Cardiac fibroblast (primary cell): ENCODE measurements around the gene RAP1B.

Experiments used
- DNase-seq, 2 donors: peaks; one replicate each; pipeline versions ENCODE4 v3.0.0 to v3.0.0-alpha.2; 2010; ENCODE audit warnings: low read depth in 2 of 2
- H3K4me3 ChIP-seq, 2 donors: replicated peaks in 1 of 2; 1 replicate in 1 of 2; 2 replicates in 1 of 2; pipeline ENCODE4 v1.5.1; 2011; ENCODE audit warnings: low read depth in 2 of 2, low read length in 2 of 2, mild to moderate bottlenecking in 2 of 2, moderate library complexity in 1 of 2
- CTCF ChIP-seq: IDR thresholded peaks from one replicate; pipeline ENCODE4 v1.5.1; 2011; ENCODE audit warnings: low read depth, mild to moderate bottlenecking, low read length, inconsistent platforms

The RAP1B gene

GRCh38 chr12:68573406-68573805 is 37.3 kb upstream of the RAP1B start:
- TF ChIP-seq CTCF: no peak
- no peak for DNase-seq
- H3K4me3 ChIP-seq: no peak overlapping the region

GRCh38 chr12:68577949-68578348 is 32.8 kb upstream of the RAP1B start:
- H3K4me3 ChIP-seq: no peak overlapping the region
- DNase-seq: no peak
- no peak for TF ChIP-seq CTCF

- no peak overlapping the region for H3K4me3 ChIP-seq
- DNase-seq: no peak
- TF ChIP-seq CTCF: no peak
Measured at GRCh38 chr12:68578765-68579164, 31.9 kb upstream of the RAP1B start.

- DNase-seq: no peak
- no peak overlapping the region for H3K4me3 ChIP-seq
- no peak for TF ChIP-seq CTCF
Measured at GRCh38 chr12:68579254-68579653, 31.4 kb upstream of the RAP1B start.

GRCh38 chr12:68580911-68581310 is 29.8 kb upstream of the RAP1B start:
- no peak for DNase-seq
- no peak overlapping the region for H3K4me3 ChIP-seq
- TF ChIP-seq CTCF: no peak

- H3K4me3 ChIP-seq: no peak overlapping the region
Measured at GRCh38 chr12:68581926-68582325, 28.8 kb upstream of the RAP1B start.

More at GRCh38 chr12:68581926-68582325, 28.8 kb upstream of the RAP1B start:
- no peak for TF ChIP-seq CTCF
- no peak for DNase-seq
